GM20000 (cell line): Measurements from ENCODE around the gene USH2A.

Experiments used
- DNase-seq: peaks from one replicate; pipeline ENCODE4 v3.0.0; 2012; ENCODE audit warnings: low spot score
- TF ChIP-seq, protein P1 (sequence below): IDR thresholded peaks from 2 replicates; pipeline ENCODE4 v1.5.1; 2012; ENCODE audit warnings: mild to moderate bottlenecking, control low read depth; ENCODE audit errors: extremely low read depth, missing control alignments

USH2A gene

GRCh38 chr1:215872658-215873057 is 550.6 kb downstream of the USH2A start:
- DNase-seq, result no peak
- TF ChIP-seq, protein P1, sequence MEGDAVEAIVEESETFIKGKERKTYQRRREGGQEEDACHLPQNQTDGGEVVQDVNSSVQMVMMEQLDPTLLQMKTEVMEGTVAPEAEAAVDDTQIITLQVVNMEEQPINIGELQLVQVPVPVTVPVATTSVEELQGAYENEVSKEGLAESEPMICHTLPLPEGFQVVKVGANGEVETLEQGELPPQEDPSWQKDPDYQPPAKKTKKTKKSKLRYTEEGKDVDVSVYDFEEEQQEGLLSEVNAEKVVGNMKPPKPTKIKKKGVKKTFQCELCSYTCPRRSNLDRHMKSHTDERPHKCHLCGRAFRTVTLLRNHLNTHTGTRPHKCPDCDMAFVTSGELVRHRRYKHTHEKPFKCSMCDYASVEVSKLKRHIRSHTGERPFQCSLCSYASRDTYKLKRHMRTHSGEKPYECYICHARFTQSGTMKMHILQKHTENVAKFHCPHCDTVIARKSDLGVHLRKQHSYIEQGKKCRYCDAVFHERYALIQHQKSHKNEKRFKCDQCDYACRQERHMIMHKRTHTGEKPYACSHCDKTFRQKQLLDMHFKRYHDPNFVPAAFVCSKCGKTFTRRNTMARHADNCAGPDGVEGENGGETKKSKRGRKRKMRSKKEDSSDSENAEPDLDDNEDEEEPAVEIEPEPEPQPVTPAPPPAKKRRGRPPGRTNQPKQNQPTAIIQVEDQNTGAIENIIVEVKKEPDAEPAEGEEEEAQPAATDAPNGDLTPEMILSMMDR, result no peak

- TF ChIP-seq, protein P1, result no peak
- no peak for DNase-seq
Measured at GRCh38 chr1:215868500-215868899, 554.7 kb downstream of the USH2A start.

- no peak for DNase-seq
- TF ChIP-seq, protein P1, result no peak
Measured at GRCh38 chr1:215865060-215865459, 558.2 kb downstream of the USH2A start.

DNA sequence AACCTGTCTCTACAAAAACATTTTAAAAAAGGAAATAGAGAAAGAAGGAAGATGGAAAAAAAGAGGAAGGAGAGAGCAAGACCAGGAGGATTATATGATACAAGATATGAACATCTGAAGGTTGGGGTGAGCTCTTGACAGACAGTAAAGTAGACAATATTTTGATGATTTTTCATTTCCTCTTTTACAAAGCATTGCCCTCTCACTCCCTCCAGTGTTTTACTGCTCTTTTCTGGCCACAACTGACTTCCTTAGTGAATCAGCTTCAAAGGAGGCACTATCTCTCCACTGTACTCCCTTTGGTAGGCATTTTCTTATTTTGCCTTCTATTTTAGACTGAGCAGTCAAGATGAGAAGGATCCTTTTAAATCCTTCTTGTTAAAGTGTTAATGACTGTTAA is 559.5 kb downstream of the USH2A start:
- no peak for DNase-seq
- TF ChIP-seq, protein P1, result no peak

DNA sequence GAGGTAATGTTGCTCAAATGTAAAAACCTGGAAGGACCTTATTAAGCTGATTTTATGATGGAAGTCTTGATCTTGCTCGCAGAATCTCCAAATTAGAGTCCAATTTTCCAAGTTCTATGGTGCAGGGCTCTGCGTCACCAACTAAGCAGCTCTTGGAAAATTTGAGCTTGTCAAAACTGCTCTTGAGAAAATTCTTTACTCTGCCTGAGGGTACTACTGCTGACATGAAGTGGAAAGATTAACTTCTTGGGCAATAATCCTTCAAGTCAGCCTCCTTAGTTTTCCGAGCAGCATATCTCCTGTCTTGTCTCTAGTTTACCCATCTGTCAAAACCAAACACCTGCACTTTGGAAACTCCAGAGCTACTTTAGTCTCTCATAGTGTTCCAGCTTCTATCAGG is 562.4 kb downstream of the USH2A start:
- DNase-seq, result no peak
- TF ChIP-seq, protein P1, result no peak

GRCh38 chr1:215857317-215857716 is 565.9 kb downstream of the USH2A start:
- TF ChIP-seq, protein P1, result no peak

DNA sequence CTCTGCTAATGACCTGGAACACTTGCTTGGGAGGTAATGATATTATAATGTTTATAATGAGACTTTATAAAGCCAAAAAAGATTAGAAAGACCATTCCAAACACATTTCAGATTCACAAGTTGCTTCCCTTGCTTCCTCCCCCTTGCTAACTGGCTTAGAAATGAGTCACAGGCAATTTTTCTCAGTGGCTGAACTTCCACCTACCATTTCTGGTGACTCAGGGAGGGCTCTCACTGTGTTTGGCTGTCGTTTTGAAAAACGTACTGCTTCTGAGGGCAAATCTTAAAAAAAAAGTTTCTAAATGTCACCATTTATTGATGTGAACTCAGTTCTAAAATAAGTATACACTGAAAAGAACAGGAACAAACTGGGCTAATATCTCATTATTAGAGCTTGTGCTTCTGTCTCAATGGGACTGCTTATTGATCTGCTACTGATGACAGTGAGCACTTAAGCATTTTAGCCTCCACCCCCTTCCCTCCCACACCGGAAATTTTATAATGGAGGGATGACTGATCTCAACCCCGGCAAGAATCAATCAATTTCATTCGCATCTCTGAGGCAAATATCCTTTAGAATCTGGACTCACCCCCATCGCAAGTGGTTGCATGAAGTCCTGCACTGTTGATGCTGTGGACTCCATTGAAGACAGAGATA is 577.9 kb downstream of the USH2A start:
- TF ChIP-seq, protein P1, result no peak
- DNase-seq, result no peak

More at GRCh38 chr1:215857317-215857716, 565.9 kb downstream of the USH2A start:
- DNase-seq, result no peak
